Lower leg skin (tissue), 4 donors: ENCODE data around the gene S100A16. TPM values are rescaled to one million over a fixed set of nuclear protein-coding genes. Genes with fewer than 3 reads are reported as not detected.
A peak's percentile ranks its signal among the peaks of the same experiment; 100 is the strongest.

ENCODE experiments used
- DNase-seq, 2 donors: peaks; one replicate each; pipeline ENCODE4 v3.0.0-alpha.2; 2019; ENCODE audit warnings: low spot score in 2 of 2
- H3K4me3 ChIP-seq: fragments of 200-600 bp; sonication (generic); 2 replicates; pipeline ENCODE4 v1.5.1; 2017; ENCODE audit warnings: mild to moderate bottlenecking, low read depth; ENCODE audit not compliant: poor library complexity, severe bottlenecking
- POLR2A ChIP-seq, 2 donors: fragments of 450-650 bp; IDR thresholded peaks; one replicate each; pipeline ENCODE4 v1.6.1; 2016 to 2017; ENCODE audit warnings: antibody characterized with exemption in 2 of 2, mild to moderate bottlenecking in 1 of 2, moderate library complexity in 1 of 2
- WGBS, 2 donors: methylation state at CpG; one replicate each; pipeline ENCODE4 v1.1.5; 2018; 5-methylcytosine and 5-hydroxymethylcytosine counted together
- intact Hi-C: fragments of 100-400 bp; cut with DNase I; formaldehyde crosslinking; loops from one replicate; pipeline ENCODE4 v1.15.0; 2023; ENCODE audit warnings: low total_unique reads
- total RNA-seq, 4 donors: library from RNA; depleted of rRNA; stranded (reverse); fragments of >200 nt; gene quantifications; one replicate each; pipeline ENCODE4 v1.1.0, GENCODE V29; 2016
- TF ChIP-seq, protein P1 (sequence below), 3 donors: fragments of 450-650 bp; IDR thresholded peaks; one replicate each; pipeline ENCODE4 v1.5.1; 2016; ENCODE audit warnings: antibody characterized with exemption in 3 of 3, mild to moderate bottlenecking in 3 of 3, moderate library complexity in 2 of 3

The S100A16 gene
- total RNA-seq, 4 donors from 2014 or later: 289 to 390 (median 329) TPM

DNA sequence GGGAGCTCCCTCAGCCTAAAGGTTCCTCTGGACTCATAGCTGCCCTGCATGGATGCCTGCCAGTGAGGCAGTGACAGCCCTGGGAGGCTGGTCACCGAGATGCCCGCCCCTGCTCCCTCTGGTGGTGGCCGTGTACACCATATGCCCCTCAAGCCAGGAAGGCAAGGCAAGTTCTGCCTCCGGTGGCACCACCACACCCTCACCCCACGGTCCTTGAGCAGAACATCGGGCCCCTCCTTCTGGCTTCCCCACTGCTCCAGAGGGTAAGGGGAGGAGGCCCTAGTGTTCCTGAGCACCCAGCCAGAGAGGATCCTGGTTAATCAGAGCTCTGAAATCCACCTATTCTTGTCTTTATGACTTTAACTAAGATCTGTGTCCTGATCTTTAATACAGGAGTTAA is 4.7 kb upstream of the S100A16 start:
- intact Hi-C loops: no loop called here
- WGBS, 2 donors: 13 to 60% methylated on average over 6 of the region's 6 CpGs
- DNase-seq: peak in 1 of 2 donors; percentile 97
- no peak overlapping the region for H3K4me3 ChIP-seq
- TF ChIP-seq, protein P1, sequence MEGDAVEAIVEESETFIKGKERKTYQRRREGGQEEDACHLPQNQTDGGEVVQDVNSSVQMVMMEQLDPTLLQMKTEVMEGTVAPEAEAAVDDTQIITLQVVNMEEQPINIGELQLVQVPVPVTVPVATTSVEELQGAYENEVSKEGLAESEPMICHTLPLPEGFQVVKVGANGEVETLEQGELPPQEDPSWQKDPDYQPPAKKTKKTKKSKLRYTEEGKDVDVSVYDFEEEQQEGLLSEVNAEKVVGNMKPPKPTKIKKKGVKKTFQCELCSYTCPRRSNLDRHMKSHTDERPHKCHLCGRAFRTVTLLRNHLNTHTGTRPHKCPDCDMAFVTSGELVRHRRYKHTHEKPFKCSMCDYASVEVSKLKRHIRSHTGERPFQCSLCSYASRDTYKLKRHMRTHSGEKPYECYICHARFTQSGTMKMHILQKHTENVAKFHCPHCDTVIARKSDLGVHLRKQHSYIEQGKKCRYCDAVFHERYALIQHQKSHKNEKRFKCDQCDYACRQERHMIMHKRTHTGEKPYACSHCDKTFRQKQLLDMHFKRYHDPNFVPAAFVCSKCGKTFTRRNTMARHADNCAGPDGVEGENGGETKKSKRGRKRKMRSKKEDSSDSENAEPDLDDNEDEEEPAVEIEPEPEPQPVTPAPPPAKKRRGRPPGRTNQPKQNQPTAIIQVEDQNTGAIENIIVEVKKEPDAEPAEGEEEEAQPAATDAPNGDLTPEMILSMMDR (IDR thresholded peaks at IDR 0.05): no peak
- TF ChIP-seq POLR2A (IDR thresholded peaks at IDR 0.05): no peak

DNA sequence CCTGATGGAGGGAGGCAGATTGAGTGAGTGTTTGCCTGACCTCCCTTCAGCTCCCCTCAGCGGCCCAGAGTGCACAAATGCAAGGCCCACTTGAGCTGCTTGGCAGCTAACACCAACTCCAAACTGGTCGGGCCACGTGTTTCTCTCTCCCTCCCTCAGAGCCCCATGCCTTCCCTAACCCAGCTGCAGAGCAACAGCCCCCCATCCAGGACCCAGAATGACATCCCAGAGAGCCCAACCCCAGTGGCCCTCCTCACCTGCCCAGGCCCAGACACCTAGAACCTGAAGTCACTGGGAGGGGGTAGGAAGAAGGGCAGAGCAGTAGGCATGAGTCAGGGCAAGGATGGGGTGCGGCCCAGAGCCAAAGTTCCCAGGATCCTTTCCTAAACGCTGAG is 4.0 kb upstream of the S100A16 start:
- 53 to 69% methylated on average over 4 of the region's 5 CpGs for WGBS, 2 donors
- intact Hi-C loops: no loop called here
- no peak overlapping the region for H3K4me3 ChIP-seq
- no peak for TF ChIP-seq POLR2A (IDR thresholded peaks at IDR 0.05)
- TF ChIP-seq, protein P1 (IDR thresholded peaks at IDR 0.05): no peak
- no peak for DNase-seq

DNA sequence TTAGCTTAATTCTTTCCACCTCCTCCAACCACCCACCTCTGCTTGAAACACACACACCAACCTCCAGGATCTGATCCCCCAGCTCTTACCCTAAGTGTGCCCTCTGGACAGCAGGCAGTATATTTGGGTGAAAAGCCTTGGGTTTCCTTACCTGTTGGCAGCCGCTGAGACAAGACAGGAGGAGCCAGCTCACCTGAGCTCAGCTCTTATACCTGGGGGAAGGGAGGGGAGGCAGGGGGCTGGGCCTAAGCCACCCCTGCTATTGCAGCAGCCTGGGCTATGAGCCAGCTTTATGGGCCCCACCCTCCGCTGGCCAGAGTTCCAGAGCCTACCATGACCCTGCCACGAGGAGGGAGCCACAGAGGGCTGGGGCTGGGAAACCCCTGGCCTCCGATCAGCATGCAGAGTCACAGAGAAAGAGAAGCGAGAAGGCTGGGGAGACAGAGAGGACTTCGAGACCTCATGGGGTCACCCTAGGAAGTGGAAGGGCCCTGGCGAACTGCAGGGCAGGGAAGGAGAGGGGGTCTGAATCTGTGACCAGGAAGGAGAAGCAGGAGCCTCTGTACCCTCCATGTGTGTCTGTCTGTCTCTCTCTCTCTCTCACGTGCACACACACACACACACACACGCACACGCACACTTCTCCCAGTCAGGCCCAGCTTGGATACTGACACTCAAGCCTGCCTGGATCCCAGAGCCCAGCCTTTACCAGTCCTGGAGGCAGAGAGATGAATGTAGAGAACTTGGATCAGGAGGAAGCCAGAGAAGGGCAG is 3.4 kb upstream of the S100A16 start, which contains the start of gene S100A14:
S100A14 (minus strand) TSS at position 182 of the 773 bp plus-strand sequence. CDS start 467 bp downstream, outside the sequence.
- intact Hi-C loops: no loop called here
- TF ChIP-seq, protein P1 (IDR thresholded peaks at IDR 0.05): no peak
- no peak for TF ChIP-seq POLR2A (IDR thresholded peaks at IDR 0.05)
- peak; percentile 76 to 93 for DNase-seq
- H3K4me3 ChIP-seq: peak within 1 kb of the TSS; percentile 6
- 37 to 38% methylated on average over 10 of the region's 10 CpGs for WGBS, 2 donors

DNA sequence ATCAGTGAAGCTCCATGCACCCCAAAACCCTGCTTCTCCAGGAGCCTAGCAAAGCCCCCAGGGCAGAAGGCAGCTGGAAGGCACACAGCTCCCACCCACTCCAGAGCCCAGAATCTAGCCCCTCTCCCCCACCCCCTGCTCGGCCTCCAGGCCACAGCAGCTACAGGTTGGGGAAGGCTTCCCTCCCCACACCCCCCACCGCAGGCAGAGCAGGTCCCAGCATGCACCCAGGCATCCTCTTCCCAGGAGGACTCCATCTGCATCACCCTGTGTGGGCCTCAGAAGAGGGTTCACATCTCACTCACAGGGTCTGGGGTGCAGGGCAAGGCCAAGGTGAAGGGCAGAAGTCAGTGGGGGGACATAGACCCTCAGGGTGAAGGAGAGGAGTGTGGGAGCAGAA is 2.5 kb upstream of the S100A16 start:
- no peak for DNase-seq
- 55% methylated on average over 2 of the region's 2 CpGs; no CpG with 5 or more reads in 1 of the 2 donors for WGBS, 2 donors
- intact Hi-C loops: no loop called here
- no peak for TF ChIP-seq POLR2A (IDR thresholded peaks at IDR 0.05)
- TF ChIP-seq, protein P1 (IDR thresholded peaks at IDR 0.05): no peak
- peak overlapping the region; percentile 6 for H3K4me3 ChIP-seq

DNA sequence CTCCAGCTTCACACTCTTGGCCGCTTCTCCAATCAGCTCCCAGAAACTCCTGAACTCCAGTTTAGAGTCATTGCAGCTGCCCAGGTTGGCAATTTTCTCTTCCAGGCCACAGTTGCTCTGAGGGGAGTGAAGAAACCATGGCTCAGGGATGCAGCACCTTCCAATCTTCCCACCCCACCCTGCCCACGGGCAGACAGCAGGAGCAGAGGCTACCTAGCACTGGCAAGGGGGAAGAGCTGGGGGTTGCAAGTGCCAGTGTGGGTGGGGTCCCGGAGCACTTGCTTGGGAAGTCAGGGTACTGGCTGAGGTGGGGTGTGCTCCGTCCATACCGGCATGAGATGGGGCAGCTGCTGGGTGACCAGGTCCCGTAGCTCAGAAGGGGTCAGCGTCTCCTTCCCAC is 2.0 kb upstream of the S100A16 start:
- no peak overlapping the region for H3K4me3 ChIP-seq
- no peak for DNase-seq
- intact Hi-C loops: no loop called here
- 88 to 91% methylated on average over 6 to 7 of the region's 7 CpGs for WGBS, 2 donors
- no peak for TF ChIP-seq POLR2A (IDR thresholded peaks at IDR 0.05)
- TF ChIP-seq, protein P1 (IDR thresholded peaks at IDR 0.05): no peak
